ENCODE data around the gene LIFR.

GRCh38 chr5:38447786-38448185 lies 108.7 kb downstream of the LIFR start:
- TF ChIP-seq POLR2A (IDR thresholded peaks at IDR 0.05) (no peak), CTCF (IDR thresholded peaks at IDR 0.05) (no peak), POLR2AphosphoS5 (IDR thresholded peaks at IDR 0.05) (peak in 2 of 3 donors; percentile 23 to 48), EP300 (IDR thresholded peaks at IDR 0.05) (no peak)

Data from suprapubic skin (tissue), 4 donors.